RPMI7951 (cell line): ENCODE data around the gene ENDOU. TPM values are rescaled to one million over a fixed set of nuclear protein-coding genes. Genes with fewer than 3 reads are reported as not detected.

ENCODE experiments used
- DNase-seq: peaks from one replicate; pipeline ENCODE4 v3.0.0-alpha.2; 2012; ENCODE audit warnings: low read depth
- total RNA-seq: library from RNA; depleted of rRNA; stranded (reverse); fragments of >200 nt; shearing (Covaris generic); gene quantifications from 2 replicates; pipeline ENCODE4 v1.2.3, GENCODE V29; 2014; rRNA removed

Gene ENDOU, protein sequence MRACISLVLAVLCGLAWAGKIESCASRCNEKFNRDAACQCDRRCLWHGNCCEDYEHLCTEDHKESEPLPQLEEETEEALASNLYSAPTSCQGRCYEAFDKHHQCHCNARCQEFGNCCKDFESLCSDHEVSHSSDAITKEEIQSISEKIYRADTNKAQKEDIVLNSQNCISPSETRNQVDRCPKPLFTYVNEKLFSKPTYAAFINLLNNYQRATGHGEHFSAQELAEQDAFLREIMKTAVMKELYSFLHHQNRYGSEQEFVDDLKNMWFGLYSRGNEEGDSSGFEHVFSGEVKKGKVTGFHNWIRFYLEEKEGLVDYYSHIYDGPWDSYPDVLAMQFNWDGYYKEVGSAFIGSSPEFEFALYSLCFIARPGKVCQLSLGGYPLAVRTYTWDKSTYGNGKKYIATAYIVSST
- total RNA-seq: 0.24 TPM in 1 of 2 replicates, not detected in the other

DNA sequence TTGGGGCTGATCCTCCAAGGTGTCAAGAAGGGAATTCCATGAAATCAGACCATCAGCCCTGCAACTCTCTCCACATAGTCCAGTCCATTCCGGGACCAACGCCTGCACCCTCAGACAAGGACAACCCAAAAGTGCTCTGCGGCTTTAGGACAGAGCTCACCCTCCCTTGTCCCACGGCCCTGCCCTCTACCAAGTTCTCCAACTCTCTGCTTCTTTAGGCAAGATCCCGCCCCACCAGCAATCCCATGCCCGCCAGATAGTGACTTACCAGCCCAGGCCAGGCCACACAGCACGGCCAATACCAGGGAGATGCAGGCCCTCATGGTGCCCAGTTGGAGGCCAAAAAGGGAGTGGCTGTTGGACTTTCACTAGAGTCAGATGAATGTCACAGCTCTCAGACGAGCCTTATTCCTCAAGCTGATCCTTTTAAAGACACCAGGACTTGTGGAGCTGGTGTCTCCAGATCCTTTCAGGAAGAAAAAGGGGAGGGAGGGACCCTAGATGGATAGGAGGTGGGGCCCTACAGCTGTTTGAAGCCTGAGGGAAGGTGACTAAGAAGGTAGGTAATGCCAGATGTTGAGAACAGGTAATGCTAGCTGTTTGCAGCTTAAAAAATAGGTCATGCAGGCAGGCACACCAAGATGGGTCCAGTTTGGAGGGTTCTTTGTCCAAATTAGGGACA is at the start of gene ENDOU:
ENDOU (minus strand) TSS at position 400 of the 682 bp plus-strand sequence; CDS start at position 323, 77 bp downstream.
- DNase-seq: no peak

DNA sequence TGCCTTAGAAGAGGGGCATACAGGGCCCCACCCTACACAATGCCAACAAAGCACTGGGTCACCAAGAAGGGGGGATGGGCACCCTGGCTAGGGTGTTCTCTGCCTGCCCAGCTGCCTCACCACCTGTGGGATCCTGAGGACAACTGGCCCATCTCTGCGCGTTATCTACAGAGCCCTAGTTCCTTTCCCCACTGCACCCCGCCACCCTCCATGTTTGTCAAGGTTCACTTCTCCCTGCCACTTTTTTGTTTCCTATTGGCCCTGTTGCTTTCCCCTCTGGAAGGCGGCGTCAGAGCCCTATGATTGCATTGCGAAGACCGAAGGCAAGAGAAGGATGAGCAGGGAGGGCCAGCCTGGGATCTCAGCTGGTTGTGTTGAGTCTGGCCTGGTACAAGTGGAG is 49.4 kb upstream of the ENDOU start:
- DNase-seq: no peak

DNA sequence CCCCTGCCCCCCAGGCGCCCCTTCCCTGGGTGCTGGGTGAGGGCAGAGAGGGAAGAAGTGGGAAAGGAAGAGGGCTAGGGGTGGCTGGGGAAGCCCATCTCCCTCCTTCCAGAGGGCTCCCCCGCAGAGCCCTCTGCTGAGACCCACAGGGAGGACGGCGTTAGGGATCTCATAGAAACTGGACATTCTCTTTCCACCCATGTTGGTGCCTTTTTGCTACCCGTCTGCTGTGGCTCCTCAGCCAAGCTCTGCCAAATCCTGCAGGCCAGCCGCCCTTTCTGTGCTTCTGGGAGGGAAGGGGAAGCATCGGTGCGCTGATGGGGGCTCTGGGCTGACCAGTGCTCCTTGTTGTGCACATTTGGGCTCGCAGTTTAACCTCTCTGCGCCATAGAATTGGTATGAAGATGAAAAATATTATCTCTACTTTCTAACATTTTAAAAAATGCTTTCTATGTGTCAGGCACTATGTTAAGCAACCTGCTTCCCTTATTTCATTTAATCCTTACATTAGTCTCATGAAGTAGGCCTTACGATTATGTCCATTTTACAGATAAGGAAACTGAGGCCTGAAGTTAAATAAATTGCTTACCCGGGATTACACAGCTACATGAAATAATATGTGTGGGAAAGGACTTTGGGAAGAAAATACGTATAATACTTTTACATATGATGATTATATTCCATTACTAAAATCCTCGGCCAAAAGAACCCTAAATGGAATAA is 48.7 kb upstream of the ENDOU start:
- no peak for DNase-seq

DNA sequence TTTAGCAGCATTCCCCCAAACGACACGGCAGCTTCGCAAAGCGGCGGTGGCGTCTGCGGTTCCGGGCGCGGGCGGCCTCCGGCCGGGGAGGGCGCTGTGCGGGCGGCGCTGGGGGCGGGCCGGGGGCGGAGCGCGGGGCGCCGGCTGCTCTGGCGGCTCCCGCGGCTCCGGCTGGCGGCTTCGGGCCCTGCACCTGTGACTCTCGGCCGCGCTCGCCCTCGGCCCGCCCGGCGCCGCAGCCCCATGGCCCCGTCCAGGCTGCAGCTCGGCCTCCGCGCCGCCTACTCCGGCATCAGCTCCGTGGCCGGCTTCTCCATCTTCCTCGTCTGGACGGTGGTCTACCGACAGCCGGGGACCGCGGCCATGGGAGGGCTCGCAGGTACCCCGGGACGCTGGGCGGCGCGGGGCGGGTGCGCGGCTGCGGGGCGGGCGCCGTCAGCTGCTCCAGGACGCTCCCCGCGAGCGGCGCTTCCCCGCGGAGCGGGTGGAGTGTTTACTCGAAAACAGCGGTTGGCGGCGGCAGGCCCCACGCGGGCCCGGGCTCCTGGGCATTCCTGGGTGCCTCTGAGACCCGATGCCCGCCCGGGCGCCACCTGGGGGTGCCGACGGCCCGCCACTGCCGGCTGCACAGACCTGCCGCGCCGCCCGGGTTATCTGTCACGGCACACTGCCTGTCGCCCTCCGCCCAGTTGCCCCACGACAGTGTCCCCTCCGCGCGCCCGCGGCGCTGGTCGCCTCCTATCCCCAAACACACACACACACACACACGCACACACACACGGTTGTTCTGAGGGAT is 48.0 kb upstream of the ENDOU start, which contains the start of gene SLC48A1:
SLC48A1 (plus strand) TSS at position 177 of the 796 bp plus-strand sequence; CDS start at position 244, 67 bp downstream.
- DNase-seq: peak; percentile 54

DNA sequence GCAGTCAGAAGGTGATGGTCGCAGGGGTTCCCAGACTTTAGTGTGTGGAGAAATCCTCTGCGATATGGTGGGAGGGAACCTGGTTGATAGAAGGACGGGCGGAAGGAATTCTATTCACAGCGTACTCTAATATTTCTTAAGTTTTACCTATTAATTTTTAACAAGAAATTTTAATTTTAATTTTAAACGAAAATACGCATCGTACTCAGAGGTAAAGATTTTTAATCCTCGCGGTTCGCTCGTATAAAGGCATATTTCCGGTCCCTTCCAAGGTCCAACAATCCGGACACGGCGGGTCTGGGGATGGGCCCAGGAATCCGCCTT is 47.4 kb upstream of the ENDOU start:
- DNase-seq: no peak

DNA sequence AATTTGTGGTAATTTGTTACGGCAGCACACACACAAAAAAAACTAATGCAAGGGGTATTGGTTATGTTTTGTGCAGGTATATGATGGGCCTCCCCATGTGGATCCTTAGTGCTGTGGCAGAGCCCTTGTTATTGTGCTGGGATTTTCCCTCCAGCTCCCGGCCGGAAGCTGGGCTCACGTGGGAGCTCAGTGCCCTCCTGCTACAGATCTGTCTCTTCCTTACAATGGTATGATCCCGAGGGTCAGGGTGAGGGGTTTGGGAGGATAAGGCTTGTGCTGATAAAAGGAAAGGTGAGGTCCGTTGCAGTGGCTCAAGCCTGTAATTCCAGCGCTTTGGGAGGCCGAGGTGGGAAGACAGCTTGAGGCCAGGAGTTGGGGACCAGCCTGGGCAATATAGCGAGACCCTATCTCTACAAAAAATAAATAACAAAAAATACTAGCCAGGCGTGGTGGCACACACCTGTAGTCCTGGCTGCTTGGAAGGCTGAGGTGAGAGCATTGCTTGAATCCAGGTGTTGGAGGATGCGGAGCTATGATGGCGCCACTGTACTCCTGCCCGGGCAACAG is 46.9 kb upstream of the ENDOU start:
- DNase-seq: no peak

DNA sequence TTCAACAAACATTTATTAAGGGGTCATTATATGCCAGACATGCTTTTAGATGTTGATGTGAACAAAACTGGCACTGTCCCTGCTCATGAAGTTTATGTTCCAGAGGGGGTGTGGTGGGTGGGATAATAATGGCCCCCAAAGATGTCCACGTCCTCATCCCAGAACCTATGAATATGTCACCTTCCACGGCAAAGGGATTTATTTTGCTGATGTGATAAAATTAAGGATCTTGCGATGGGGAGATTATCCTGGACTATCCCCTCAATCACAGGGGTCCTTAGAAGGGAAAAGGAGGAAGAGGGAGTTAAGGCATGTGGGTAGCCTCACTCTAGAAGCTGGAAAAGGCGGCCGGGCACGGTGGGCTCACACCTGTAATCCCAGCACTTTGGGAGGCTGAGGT is 46.0 kb upstream of the ENDOU start:
- DNase-seq: no peak

DNA sequence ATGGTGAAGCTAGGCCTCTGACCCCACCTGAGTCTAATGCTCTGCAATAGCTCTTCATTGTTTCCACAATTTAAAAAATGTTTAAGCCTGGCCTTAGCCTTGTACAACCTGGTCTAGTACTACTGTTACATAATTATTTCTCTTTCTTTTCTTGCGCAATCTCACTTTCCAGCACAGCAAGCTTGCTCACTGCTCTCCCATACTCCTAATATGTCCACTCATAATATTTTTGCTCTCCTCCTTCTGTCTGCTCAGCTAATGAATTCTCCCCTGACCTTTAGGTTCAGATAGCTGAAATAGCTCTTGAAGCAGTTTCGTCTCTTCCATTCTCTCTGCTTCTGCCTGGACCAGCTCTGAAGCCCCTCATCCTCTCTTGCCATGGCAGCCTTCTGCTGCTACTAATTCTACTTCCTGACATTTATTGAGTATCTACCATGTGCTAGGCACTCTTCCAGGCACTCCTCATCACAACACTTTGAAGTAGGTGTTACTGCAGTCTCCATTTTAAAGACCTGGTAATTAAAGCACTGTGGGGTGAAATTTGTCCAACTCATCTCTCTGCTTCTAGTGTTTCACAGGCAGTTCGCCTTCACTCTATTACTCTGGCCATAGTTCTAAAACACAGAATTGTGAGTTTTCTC is 44.9 kb upstream of the ENDOU start:
- DNase-seq: peak; percentile 18

DNA sequence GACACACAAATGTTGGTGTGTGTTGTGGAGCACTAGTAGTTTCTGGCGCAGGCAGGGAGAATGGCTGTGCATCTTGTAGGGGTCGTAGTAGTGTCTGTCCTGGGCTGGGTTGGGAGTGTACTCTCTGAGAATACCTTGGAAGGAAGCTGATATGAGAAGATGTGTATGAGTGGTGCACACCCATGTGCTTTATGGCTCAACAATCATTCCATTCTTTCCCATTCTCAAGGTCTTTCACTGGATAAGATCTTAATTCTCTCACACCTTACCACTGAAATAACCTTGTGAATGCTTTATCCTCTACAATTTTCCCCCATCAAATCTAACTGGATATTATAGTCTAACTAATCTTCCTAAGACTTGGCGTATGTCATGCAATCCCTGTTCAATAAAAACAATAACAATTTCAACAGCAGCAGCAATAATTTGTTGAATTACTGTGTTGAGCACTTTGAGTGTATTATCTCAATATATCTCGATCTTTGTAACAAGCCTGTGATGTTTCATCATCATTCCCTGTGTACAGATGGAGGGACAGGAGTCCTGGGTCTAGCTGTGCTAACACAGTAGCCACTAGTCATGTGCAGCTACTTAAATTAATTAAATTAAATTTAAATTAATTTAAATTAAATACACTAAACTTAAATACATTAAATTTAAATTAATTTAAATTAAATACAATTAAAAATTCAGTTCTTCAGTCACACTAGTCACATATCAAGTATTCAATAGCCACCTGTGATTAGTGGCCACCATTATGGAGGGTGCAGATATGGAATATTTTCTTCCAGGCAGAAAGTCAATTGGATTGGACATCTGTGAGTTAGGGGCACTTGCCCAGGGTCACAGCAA is 44.2 kb upstream of the ENDOU start:
- DNase-seq: no peak

DNA sequence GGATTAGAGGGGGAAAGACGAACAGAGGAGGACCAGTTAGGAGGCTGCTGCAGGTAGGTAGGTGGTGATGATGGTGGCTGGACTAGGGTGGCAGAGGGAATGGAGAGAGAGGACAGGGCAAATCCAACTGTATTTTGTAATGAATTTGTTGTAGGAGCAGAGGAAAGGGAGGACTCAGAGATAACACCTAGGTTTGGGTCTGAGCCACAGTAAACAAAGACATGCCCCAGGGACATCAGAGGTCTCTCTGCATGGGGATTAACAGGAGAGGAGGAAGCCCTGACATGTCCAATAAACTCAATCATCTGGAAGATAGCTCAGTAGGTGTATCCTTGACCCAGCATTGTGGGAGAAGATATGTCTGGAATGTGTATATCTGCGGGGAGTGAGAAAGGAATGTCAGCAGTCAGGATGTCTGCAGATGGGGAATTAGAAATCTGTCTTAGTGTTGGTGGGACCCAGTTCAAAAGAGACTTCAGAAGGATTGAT is 43.1 kb upstream of the ENDOU start:
- peak; percentile 87 for DNase-seq

DNA sequence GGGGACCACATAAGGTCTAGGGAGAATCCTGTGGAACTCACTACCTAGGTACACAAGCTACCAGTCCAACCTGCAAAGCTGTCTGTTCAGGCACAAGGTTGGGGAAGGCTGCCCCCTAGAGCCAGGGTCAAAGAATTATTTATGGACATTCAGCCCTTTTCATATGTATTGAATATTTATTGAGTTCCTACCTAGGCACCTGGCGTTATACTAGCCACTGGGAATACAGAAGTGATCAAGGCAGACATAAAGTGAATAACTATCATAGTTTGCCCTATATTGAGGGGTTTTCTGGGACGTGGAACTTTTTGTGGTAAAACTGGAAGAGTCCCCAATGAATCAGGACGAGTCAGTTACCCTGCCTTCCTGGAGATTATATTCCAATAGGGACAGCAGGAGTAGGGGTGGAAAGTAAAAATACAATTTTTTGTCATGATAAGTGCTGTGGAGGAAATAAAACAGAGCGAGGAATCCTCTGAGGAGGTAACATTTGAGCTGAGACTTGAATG is 42.0 kb upstream of the ENDOU start:
- DNase-seq: peak; percentile 20

DNA sequence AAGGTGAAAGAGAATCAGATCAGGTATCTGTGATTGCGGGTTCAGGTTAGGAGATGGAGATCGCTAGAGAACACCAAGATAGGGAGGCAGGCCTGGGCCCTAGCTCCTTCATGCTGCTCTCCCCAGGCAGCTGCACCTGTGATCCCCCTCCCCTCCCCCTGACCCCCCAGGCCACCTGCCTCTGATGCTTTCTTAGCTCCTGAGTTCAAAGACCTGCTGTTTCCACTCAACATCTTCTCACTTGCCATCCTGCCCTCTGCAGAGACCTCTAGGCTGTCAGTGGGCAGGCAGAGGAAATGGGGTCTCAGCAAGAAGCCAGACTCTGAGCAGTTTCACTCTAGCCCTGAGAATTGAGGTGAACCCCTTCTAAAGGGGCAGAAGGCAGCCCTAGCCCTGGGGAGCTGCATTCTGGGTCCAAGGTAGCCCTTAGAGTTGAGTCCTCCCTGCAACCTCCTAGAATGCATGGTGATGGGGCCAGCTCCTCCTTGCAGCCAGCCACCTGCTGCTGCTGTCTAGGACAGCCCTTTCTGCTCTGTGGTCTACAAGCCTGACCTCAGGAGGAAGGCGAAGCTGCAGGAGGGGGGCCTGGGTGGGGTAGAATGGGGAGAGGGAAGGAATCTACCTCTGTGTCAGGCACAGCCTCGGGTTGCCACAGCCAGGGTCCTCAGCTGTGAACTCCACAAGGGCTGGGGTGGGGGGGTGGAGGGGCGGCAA is 41.4 kb upstream of the ENDOU start:
- DNase-seq: no peak

DNA sequence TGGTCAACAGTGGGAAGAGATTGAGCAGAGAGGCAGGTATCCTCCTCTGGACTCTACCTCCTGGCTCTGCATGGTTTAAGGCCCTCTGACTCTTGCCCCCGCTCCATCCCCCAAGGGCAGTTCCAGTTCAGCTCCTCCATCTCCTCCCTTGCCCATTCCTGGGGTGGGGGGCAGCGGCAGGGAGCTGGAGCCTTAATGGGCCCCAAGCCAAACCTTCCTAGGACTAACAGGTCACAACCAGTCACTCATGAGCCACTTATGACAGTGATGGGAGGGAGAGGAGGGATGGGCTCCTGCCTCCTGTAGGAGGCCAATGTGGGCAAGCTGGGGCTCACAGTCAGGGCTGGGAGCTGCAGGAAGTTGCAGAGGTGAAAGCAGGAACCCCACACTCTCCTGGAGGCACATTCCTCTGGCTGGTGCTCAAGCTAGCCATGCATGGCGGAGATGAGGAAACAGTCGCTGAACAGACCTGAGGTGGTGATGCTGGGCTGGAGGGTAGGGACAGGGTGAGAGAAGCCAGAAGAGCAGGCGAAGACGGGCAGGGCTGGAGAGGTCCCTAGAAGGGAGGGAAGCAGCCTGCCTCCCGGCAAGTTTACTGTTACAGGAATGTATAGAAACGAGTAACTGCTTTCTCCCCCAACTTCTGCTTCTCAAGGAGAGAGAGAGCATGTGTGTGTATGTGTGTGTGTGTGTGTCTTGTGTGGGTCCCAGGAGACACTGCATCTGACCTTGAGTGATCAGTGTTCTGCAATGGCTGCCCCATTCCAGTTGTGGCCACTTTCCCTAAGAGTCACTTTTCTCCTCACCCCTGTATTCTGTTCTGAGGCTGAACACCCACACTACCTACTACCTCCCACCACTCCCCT is 38.4 kb upstream of the ENDOU start:
- DNase-seq: no peak

DNA sequence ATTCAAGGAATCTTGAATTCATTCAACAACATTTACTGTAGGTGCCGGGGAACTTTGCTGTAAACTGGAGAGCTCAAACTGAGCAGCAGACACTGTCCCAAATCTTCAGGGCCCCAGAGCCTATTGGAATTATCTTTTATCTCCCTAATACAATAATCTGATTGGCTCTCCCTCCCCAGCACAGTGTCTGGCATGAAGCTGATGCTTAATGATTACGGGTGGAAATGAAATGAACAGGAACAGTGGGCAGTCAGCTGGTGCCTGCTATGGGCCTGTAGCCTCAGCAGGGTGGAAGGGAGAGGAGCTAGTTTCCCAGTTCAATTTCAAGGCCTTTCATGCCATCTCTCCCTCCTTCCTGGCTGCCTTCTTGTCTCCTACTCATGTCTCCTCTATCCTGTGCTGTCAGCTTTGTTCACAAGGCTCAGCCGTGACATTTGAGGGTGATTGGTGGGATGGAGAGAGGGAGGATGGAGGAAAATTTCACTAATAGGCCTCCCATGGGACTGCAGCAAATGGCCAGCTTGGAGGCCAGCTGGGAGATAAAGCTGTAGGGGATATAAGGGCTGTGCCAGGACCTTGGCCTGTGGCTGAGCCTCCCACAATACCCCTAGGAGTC is 37.7 kb upstream of the ENDOU start:
- DNase-seq: no peak

DNA sequence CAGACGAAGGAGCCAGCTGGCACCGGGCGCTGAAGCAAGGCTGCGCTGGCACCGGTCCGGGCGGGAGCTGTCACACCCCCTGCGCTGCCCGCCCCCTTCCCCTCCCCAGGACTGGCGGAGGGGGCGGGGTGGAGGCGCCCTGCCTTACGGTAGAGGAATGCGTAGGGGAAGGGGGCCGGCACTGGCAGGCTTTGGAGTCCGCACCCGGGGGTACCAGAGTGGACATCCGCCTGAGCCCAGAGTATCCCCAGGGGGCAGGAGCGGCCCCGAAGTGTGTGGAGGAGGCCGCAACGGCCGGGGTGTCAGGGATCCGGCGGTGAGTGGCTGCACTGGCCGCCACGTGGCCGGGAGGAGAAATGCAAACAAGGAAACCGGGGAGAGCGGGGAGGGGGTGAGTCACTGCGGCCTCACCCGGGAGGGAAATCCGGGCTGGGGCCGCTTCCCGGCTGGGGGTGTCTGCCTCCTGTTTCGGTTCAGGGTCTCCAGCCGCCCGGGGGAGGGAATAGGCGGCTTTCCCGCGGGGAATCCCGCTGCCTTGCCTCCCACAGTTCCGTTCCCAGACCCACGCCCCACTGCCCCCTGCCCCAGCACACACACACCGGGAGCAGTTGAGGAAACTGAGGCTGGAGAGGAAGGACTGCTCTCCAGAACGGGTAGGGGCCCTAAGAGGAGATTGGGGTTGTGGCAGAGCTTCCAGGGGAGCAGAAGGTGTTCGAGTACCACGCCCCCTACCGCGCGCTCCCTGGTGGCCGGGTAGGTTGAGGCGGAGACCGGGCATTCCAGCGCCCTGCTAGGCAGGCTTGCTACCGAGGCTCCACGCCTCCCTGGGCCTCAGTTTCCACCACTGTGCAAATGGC is 33.8 kb upstream of the ENDOU start, which contains the start of gene RAPGEF3:
RAPGEF3 (minus strand) TSS at position 47 of the 857 bp plus-strand sequence. CDS start 324 bp downstream, outside the sequence.
- DNase-seq: peak; percentile 79

DNA sequence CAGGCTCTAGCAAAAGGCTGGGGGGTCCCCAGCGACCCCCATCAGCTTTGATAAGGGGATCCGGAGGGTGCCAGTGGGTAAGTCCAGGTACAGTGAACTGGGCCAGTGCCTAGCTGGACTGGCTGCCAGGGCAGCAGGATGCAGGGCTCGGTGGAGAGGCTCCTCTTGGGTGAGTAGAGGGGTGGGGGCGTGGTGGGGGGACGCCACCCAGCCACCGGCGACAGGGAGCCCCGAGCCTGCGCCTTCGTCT is 33.2 kb upstream of the ENDOU start:
- no peak for DNase-seq
